Subcutaneous adipose tissue (tissue), 4 donors: ENCODE measurements around the gene COL10A1. TPM values are rescaled to one million over a fixed set of nuclear protein-coding genes. Genes with fewer than 3 reads are reported as not detected.

Experiments used
- CTCF ChIP-seq: fragments of 450-650 bp; IDR thresholded peaks from one replicate; pipeline ENCODE4 v1.5.1; 2016; ENCODE audit warnings: low read depth, mild to moderate bottlenecking, control low read depth, antibody characterized with exemption, moderate library complexity
- total RNA-seq, 4 donors: library from RNA; depleted of rRNA; stranded (reverse); fragments of >200 nt; gene quantifications; one replicate each; pipeline ENCODE4 v1.1.0, GENCODE V29; 2016

The COL10A1 gene
- total RNA-seq, 4 donors from 2014 or later, result not detected

- no peak for TF ChIP-seq CTCF
Observed at GRCh38 chr6:116078945-116079344, 47.0 kb downstream of the COL10A1 start.

- no peak for TF ChIP-seq CTCF
Observed at GRCh38 chr6:116078522-116078921, 47.4 kb downstream of the COL10A1 start.

GRCh38 chr6:116074732-116075390, 51.1 kb downstream of the COL10A1 start:
- no peak for TF ChIP-seq CTCF

- no peak for TF ChIP-seq CTCF
Observed at GRCh38 chr6:116073765-116074440, 52.0 kb downstream of the COL10A1 start.

- TF ChIP-seq CTCF, result no peak
Observed at GRCh38 chr6:116072368-116072767, 53.6 kb downstream of the COL10A1 start.

GRCh38 chr6:116070616-116071389, 55.1 kb downstream of the COL10A1 start:
- TF ChIP-seq CTCF, result no peak

- TF ChIP-seq CTCF, result no peak
Observed at GRCh38 chr6:116070101-116070500, 55.8 kb downstream of the COL10A1 start.
